Right lobe of liver (tissue), 6 donors: ENCODE data around the gene PATE2. TPM values are rescaled to one million over a fixed set of nuclear protein-coding genes. Genes with fewer than 3 reads are reported as not detected.

Experiments
- ATAC-seq, 4 donors: fragments of 200-7000 bp; cut with Tn5 transposase; one replicate each; pipeline ENCODE4 v1.9.1; 2020; ENCODE audit warnings: mild to moderate bottlenecking in 4 of 4, moderate library complexity in 4 of 4
- DNase-seq, 3 donors: peaks; one replicate each; pipeline ENCODE4 v3.0.0-alpha.2; 2020
- H3K27ac ChIP-seq, 3 donors: fragments of 200-600 bp; one replicate each; pipeline ENCODE4 v1.8.0; 2022
- H3K27me3 ChIP-seq, 2 donors: fragments of 200-600 bp; one replicate each; pipeline ENCODE4 v1.8.0; 2022
- H3K36me3 ChIP-seq, 4 donors: fragments of 200-600 bp; sonication (generic) in 1 of 4; one replicate each; pipeline versions ENCODE4 v1.5.1 to v1.8.0; 2017 to 2022; ENCODE audit warnings: control low read depth in 1 of 4
- H3K4me1 ChIP-seq, 4 donors: fragments of 200-600 bp; sonication (generic) in 1 of 4; one replicate each; pipeline versions ENCODE4 v1.5.1 to v1.8.0; 2017 to 2022; ENCODE audit warnings: control low read depth in 1 of 4
- H3K4me3 ChIP-seq, 3 donors: fragments of 200-600 bp; one replicate each; pipeline ENCODE4 v1.8.0; 2022
- H3K9me3 ChIP-seq, 4 donors: fragments of 200-600 bp; sonication (generic) in 1 of 4; one replicate each; pipeline versions ENCODE4 v1.5.1 to v1.8.0; 2017 to 2022; ENCODE audit warnings: control low read depth in 1 of 4
- POLR2A ChIP-seq: fragments of 450-650 bp; IDR thresholded peaks from one replicate; pipeline ENCODE4 v1.6.1; 2017; ENCODE audit warnings: antibody characterized with exemption, mild to moderate bottlenecking
- WGBS: methylation state at CpG from one replicate; pipeline ENCODE4 v1.1.6; 2018; ENCODE audit warnings: low coverage, low lambda C conversion rate; ENCODE audit not compliant: insufficient coverage; ENCODE audit errors: missing lambda C conversion rate; 5-methylcytosine and 5-hydroxymethylcytosine counted together
- intact Hi-C, 2 donors: fragments of 100-400 bp; cut with DNase I; formaldehyde crosslinking; loops; one replicate each; pipeline versions ENCODE4 v1.11.2 to v1.14.1; 2022
- total RNA-seq, 6 experiments: library from RNA; depleted of rRNA in 2 of 6; stranded (reverse); fragments of >200 nt in 2 of 6; fragmentation: NEBNext Ultra II Directional in 3 of 6; extraction: Animal tissue kit (Norgen Biotek cat#: 25700) in 3 of 6; gene quantifications; one replicate each; pipeline versions ENCODE4 v1.1.0 to v1.2.4, GENCODE V29; 2016 to 2023
- TF ChIP-seq, protein P1 (sequence below), 4 donors: fragments of 200-600 bp in 3 of 4; fragments of 450-650 bp in 1 of 4; IDR thresholded peaks; one replicate each; pipeline versions ENCODE4 v1.5.1 to v1.8.0; 2016 to 2022; ENCODE audit warnings: antibody characterized with exemption in 4 of 4, mild to moderate bottlenecking in 2 of 4
- donor health status: DM: no; HTN: yes; CAD: no.
- donor health status: DM: no; HTN: no; CAD: no.
- donor health status: DM: no; HTN: no; CAD: no.
- donor health status: DM: no; HTN: yes; CAD: no.
- donor health status: DM: no; HTN: yes; CAD: no.

Gene PATE2
- total RNA-seq, 6 experiments from 2014 or later: not detected

DNA sequence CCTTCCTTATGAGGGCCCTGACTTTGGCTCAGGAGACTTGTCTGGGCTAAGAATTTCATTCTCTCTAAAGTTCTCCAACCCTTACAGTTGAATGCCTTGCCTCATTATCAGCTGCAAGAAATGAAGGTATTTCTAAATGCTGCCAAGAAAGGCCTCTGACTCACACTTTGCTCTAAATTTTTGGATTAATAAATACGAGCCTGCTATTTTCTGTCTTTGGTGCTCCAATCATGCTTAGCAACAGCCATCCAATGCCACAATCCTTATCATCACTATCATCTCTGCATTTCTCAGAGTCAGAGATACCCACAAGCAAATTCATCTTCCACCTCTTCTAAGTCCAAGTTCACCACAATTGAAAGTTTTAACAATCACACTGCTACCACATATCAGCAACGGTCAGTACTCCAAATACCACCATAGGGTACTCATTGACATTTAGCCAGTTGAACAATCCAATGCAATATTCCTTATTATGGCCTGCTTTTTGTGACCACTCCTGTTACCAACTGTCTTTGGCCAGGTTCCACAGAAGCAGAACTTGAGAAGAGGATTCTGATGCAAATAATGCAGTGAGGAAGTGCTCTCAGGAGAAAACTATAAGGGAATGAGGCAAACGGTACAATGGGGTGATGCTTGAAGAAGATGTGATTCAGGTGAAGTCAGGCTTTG, 5.7 kb downstream of the PATE2 start:
- Histone ChIP-seq H3K9me3 (no peaks in the 10 kb centered on the region), H3K4me1 (no peaks in the 10 kb centered on the region), H3K27ac (no peak overlapping the region), H3K27me3 (no peaks in the 10 kb centered on the region), H3K4me3 (no peak overlapping the region), H3K36me3 (no peaks in the 10 kb centered on the region)
- ATAC-seq (no peak), DNase-seq (no peak)
- WGBS: 46% methylated on average over 3 of the region's 3 CpGs
- intact Hi-C loops: no loop called here
- TF ChIP-seq, protein P1, sequence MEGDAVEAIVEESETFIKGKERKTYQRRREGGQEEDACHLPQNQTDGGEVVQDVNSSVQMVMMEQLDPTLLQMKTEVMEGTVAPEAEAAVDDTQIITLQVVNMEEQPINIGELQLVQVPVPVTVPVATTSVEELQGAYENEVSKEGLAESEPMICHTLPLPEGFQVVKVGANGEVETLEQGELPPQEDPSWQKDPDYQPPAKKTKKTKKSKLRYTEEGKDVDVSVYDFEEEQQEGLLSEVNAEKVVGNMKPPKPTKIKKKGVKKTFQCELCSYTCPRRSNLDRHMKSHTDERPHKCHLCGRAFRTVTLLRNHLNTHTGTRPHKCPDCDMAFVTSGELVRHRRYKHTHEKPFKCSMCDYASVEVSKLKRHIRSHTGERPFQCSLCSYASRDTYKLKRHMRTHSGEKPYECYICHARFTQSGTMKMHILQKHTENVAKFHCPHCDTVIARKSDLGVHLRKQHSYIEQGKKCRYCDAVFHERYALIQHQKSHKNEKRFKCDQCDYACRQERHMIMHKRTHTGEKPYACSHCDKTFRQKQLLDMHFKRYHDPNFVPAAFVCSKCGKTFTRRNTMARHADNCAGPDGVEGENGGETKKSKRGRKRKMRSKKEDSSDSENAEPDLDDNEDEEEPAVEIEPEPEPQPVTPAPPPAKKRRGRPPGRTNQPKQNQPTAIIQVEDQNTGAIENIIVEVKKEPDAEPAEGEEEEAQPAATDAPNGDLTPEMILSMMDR (IDR thresholded peaks at IDR 0.05): no peak
- TF ChIP-seq POLR2A: no peak

DNA sequence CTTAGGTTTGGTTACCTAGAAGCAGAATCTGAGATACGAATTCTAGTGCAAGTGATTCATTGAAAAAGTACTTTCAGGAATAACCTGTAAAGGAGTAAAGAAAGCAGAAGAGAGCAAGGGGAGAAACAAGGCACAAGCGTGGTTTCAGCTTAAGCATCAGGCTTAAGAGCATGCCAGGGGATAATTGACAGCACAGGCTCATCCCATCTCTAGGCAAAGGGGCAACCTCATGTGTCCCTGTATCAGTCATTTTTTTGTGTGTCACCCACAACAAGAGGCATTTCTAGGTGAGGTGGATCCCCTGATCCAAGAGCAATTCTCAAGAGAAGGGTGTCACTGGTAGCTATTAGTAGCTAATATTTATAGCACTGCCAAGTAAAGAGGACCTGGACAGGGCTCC, 8.0 kb downstream of the PATE2 start:
- DNase-seq (no peak), ATAC-seq (no peak)
- Histone ChIP-seq H3K4me3 (no peak overlapping the region), H3K4me1 (no peaks in the 10 kb centered on the region), H3K36me3 (no peaks in the 10 kb centered on the region), H3K27ac (no peak overlapping the region), H3K9me3 (no peaks in the 10 kb centered on the region), H3K27me3 (no peaks in the 10 kb centered on the region)
- TF ChIP-seq, protein P1 (IDR thresholded peaks at IDR 0.05): no peak
- TF ChIP-seq POLR2A: no peak
- 50% methylated on average over 2 of the region's 2 CpGs for WGBS
- intact Hi-C loops: no loop called here

DNA sequence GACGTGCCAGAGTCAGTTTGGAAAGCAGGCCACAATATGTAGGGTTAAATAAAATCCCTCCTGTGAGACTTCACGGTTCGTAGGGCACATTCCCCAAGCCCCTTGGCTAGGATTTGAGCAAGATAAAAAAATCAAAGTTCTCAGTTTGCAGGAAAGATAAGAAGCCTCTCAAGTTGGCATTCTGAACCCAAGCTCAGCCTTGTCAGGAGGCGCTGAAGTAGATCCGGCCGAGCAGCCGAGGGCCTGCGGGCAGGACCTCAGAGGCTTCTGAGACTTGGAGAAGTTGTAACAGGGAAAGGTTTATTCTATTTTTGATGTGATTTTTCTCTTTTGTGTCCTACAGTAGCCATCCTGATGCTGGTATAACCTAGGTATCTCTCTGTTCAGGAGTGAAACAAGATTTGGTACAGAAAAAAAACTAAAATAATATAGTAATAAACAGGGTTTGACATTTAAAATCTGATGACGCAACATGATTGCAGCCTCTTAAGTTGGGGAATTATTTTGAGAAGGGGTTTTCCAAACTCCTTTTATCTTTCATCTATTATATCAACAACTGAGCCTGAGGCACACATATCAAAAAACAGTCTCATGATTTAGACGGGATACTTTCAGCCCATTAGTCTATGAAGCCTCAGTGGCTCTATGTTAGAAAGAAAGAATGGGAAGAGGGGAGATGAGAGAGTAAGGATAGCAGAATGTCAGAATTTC, 10.1 kb downstream of the PATE2 start:
- DNase-seq (no peak), ATAC-seq (no peak)
- H3K27ac ChIP-seq: no peak overlapping the region
- H3K9me3 ChIP-seq: no peaks in the 10 kb centered on the region
- intact Hi-C loops: no loop called here
- 44% methylated on average over 10 of the region's 10 CpGs for WGBS
- H3K4me1 ChIP-seq: no peaks in the 10 kb centered on the region
- TF ChIP-seq, protein P1 (IDR thresholded peaks at IDR 0.05): no peak
- TF ChIP-seq POLR2A: no peak
- no peaks in the 10 kb centered on the region for H3K36me3 ChIP-seq
- H3K27me3 ChIP-seq: no peaks in the 10 kb centered on the region
- no peak overlapping the region for H3K4me3 ChIP-seq

DNA sequence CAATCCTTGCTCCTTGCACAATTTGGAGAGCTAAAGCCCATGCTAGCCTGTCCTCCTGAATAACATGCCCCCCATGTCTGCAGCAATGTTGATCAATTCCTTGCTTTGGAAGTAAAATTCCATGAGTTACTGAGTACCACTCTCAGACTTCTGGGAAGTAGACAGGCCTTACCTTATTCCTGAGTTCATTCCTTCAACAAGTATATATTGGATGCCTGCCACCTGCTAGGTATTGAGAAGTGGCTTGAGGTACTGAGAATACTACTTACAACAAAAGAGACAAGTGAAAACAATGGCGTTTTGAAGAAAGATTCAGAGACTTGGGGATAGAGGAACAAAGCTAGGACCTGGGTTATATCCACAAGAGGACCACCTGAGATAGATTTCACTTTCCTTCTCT, 12.4 kb downstream of the PATE2 start:
- H3K27ac ChIP-seq: no peak overlapping the region
- 8% methylated on average over 1 of the region's 1 CpG for WGBS
- no peak overlapping the region for H3K4me3 ChIP-seq
- H3K4me1 ChIP-seq: no peaks in the 10 kb centered on the region
- TF ChIP-seq POLR2A: no peak
- TF ChIP-seq, protein P1 (IDR thresholded peaks at IDR 0.05): no peak
- no peak for ATAC-seq
- intact Hi-C loops: no loop called here
- DNase-seq: no peak
- no peaks in the 10 kb centered on the region for H3K36me3 ChIP-seq
- H3K9me3 ChIP-seq: no peaks in the 10 kb centered on the region
- H3K27me3 ChIP-seq: no peaks in the 10 kb centered on the region
